Stimulated activated CD4-positive, alpha-beta T cell treated with anti-CD3 and anti-CD28 coated beads, TNF-alpha, amount 100 ng/mL, for 4 hours (primary cell): ENCODE measurements around the gene ZBTB48.

Experiments
- DNase-seq, 3 experiments: peaks; one replicate each; pipeline ENCODE4 v3.0.0-alpha.2; 2020; ENCODE audit warnings: low read depth in 3 of 3

Gene ZBTB48

GRCh38 chr1:6612641-6613360 is 33.0 kb downstream of the ZBTB48 start:
- DNase-seq: peak in 1 of 3 experiments; percentile 18

DNA sequence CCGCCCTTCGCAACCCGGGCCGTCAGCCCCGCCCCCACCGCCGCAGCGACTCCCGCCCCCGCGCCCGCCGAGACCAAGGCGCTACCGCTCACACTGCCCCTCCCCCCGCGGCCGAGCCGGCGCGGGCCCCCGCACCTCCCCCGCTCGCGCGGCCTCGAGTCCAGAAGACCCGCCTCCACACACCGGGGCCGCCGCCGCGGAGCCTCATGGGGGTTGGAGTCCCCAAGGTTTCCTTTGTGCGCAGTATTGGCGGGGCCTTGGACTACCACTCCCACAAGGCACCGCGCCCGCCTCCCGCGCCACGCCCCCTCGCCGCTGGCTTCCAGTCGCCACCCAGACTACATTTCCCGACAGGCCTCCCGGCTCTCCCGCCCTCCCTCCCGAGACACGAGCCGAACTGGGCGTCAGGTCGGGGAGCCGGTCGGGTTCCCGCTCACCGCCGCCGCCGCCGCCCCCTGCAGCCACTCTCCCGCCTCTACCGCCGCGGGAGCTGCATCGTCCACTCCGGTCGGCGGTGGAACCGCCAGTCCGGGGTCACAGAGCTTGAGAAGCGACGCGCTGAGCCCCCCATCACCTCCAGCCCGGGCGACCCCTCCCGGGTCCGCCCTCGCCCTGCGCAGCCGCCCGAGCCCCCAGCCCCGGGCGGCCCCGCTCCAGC is 33.7 kb downstream of the ZBTB48 start, which contains the start of gene PHF13:
TSS of gene PHF13 (plus strand) at position 371 of the 658 bp plus-strand sequence. CDS start 336 bp downstream, outside the sequence.
- peak; percentile 99 for DNase-seq

GRCh38 chr1:6614019-6614928 is 34.5 kb downstream of the ZBTB48 start:
- peak in 2 of 3 experiments; percentile 39 to 43 for DNase-seq

GRCh38 chr1:6614929-6615785 is 35.4 kb downstream of the ZBTB48 start:
- peak in 1 of 3 experiments; percentile 26 for DNase-seq

DNA sequence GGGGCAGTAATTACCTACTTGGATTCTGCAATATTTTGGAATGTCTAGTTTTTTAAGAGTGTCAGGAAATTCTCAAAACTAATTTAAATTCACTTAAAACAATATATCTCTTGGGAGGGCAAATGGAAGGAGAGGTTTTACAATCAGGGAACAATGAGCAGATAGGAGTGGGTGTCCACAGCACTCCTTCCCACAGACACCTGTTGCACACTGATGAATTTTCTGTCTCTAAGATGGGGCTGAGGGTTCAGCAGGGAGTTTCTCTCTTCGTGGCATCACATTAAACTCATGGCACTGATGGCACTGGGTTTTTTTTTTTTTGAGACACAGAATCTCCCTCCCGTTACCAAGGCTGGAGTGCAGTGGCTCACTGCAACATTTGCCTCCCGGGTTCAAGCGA is 39.3 kb downstream of the ZBTB48 start:
- DNase-seq: no peak

DNA sequence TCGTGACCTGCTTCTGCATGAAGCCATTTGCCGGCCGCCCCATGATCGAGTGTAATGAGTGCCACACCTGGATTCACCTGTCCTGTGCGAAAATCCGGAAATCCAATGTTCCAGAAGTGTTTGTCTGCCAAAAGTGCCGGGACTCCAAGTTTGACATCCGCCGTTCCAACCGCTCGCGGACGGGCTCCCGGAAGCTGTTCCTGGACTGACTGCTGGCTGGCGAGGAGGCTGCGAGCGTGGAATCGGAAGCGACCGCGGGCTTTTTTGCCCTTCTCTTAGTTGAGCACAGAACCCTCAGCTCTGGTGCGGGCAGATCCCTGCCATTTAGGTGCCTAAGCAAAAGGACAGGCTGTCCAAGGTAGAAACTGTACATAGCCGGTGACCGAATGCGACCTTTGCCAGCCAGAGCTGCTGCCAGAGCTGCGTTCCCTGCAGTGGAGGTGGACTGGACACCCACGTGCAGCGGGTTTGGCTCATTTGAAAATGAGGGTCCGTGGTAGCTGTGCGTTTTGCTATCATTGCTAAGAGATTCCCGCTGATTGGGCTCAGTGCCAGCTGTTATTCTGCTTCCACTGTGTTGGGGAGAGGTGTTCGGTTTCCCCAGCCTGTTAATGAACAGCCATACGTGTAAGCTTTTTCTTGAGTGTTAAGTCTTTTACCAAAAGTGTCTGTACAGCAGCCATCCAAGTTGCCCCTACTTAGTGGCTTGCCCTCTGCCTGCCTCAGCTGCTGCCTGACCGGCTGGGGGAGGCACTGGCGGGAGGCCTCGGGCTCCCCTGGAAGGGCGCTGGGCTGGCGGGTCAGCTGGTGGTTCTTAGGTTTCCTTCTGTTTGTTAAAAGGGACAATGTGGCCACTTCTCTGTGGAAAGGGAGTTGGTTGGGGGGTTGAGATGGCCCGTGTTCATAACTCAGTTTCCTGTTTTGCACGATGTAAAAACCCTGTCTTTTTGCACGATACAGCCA is 41.9 kb downstream of the ZBTB48 start:
- no peak for DNase-seq

GRCh38 chr1:6622396-6623152 is 42.8 kb downstream of the ZBTB48 start:
- DNase-seq: no peak

DNA sequence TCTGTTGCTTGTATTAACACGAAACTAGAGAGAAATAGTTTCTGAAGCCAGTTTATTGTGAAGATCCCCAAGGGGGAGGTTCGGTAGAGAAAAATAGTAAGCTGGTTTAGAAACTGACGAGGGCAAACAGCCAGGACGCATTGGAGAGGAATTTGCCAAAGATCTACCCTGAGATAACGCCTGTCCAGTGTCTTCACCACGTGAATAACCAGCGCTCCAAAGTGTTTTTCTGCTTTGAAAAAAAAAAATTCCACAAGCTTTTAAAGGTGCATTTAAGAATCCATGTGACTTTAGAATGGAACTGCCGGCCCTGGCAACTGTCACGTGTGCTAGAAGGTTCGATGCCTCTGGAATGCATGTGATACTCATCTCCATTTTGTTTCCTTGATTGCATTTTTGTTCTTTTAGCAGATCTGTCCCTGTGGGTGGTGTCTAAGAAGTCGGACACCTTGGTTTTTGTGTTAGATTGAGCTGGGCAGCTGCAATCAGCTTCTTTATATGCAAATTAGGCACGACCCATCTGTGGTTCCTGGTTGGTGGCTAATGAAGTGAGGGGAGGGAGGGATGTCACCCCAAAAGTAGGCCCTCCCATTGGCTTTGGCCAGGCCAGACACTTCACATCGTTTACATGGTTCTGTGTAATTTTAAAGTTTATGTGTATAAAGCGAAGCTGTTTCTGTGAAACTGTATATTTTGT is 43.6 kb downstream of the ZBTB48 start:
- DNase-seq: no peak

DNA sequence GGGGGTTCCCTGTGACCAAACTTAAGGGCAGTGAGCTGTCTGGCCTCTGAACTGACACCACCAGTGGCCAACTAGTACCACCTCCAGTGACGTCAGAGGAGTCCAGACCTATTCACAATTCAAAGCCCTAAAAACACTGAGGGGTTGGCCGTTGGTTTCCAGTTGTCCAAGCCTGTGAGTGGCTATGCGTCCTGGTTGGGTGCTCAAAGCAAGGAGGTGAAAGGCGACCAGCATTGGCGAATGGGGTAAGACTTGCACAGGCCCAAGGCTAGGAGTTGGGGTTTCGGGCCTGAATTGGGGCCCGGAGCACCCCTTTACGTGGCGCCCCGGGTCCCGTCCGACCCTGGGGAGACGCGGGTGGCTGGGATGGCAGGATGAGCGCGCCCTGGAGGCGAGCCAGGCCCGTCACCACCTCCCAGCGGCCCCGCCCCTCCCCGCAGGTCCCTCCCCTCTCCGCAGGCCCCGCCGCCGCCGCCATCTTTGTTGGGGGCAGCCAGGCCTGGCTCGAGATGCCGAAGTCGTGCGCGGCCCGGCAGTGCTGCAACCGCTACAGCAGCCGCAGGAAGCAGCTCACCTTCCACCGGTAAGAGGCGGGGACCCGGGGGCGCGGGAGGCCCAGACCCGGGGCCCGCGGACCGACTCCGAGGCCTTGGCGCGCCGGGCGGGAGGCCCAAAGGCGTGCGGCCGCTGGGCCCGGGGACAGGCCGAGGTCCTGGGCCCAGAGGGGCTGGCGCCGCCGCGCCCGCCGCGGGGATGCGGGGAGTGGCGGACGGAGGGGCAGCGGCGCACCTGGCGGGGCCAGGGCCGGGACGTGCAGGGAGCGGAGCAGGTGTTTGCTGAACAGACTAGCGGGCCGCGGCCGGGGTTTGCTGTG is 45.2 kb downstream of the ZBTB48 start, which contains the start of gene THAP3:
TSS of gene THAP3 (plus strand) at position 159 of the 874 bp plus-strand sequence. CDS start at position 510, 351 bp downstream.
- peak; percentile 81 to 87 (median 84) for DNase-seq

DNA sequence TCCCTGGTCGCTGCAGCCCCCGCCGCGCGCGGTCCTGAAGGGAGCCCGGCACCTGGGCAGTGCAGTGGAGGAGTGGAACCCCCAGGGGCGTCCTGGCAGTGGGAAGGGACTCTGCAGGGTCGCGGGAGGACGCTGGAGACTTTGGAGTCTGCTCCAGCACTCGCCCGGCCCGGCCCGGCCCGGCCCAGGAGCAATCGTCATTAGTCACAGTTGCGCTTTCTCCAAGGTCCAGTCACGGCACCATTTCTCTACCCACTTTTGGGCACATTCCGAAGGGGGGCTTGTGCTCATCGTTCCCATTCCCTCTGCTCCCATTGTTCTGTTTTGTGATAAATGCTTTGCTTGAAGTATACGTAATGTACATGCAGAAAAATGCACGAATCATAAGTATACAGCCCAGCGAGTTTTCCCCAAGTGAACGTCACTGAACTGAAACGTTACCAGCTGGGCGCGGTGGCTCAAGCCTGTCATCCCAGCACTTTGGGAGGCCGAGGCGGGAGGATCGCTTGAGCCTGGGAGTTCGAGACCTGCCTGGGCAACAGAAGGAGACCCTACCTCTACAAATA is 45.9 kb downstream of the ZBTB48 start:
- no peak for DNase-seq

- DNase-seq: no peak
Measured at GRCh38 chr1:6627031-6627430, 47.2 kb downstream of the ZBTB48 start.

DNA sequence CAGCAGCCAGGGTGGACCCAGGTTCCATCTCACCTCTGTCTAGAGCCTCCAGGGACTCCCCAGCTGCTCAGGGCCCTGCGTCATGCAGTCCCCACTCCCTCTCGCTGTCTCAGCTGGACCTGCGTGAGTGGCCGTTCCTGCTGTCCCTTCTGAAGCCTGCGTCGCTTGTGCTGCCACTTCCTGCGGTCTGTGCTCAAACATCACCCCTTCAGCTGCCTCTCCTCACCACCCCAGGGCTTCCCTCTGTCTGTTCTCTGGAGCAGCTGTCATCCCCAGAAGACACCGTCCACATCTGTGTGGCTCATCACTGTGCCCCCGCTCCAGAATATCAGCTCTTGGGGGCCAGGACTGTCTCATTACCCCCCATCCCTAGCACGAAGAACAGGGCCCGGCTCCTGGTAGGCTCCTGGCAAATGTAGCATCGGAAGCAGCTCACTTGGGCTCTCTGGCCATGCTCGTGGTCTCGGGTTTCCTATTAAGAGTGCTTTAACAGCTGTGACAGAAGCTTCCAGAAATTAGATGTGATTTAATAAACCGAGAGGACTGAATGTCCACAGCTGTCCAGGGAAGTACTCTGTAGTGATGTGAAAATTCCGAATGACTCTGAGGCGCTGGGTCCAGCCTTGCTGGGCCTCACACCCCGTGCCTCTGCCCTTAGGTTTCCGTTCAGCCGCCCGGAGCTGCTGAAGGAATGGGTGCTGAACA is 48.2 kb downstream of the ZBTB48 start:
- no peak for DNase-seq

DNA sequence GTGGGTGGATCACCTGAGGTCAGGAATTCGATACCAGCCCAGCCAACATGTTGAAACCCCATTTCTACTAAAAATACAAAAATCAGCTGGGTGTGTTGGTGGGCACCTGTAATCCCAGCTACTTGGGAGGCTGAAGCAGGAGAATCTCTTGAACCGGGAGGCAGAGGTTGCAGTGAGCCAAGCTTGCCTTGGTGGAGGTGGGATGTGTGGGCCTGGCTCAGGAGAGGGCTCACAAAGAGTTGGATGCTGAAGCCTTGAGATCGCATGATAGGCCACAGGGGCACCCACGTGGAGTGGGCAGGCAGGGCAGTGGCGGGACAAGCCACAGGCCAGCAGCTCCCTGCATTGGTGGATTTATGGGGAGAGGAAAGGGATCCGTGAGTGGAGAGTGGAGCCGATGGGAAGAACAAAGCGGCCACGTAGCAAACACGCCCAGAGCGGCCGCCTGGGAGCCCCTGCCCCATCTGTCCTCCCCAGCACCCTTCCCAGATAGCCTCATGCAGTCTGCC is 49.2 kb downstream of the ZBTB48 start:
- DNase-seq: no peak

- no peak for DNase-seq
Measured at GRCh38 chr1:6630027-6630426, 50.2 kb downstream of the ZBTB48 start.

DNA sequence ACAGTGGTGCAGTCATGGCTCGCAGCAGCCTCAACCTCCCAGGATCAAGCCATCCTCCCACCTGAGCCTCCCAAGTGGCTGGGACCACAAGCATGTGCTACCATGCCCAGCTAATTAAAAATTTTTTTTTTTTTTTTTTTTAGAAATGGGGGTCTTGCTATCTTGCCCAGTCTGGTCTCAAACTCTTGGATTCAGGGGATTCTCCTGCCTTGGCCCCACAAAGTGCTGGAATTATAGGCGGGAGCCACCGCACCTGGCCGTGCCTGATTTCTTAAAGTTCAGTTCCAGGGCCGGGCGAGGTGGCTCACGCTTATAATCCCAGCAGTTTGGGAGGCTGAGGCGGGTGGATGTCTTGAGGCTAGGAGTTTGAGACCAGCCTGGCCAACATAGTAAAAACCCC is 51.3 kb downstream of the ZBTB48 start:
- no peak for DNase-seq
